Measurements from ENCODE around the gene FLRT2.

The FLRT2 gene

GRCh38 chr14:85529803-85530574 lies at the start of gene FLRT2:
FLRT2 (plus strand) TSS chr14:85530144; CDS start chr14:85621515, 91,371 bp downstream.
- DNase-seq: no peak

GRCh38 chr14:85481471-85481870 lies 48.5 kb upstream of the FLRT2 start:
- no peak for DNase-seq

GRCh38 chr14:85482552-85482951 lies 47.4 kb upstream of the FLRT2 start:
- no peak for DNase-seq

GRCh38 chr14:85483037-85483436 lies 46.9 kb upstream of the FLRT2 start:
- DNase-seq: no peak

- no peak for DNase-seq
Measured at GRCh38 chr14:85483652-85484051, 46.3 kb upstream of the FLRT2 start.

- DNase-seq: no peak
Measured at GRCh38 chr14:85487215-85487614, 42.7 kb upstream of the FLRT2 start.

GRCh38 chr14:85501751-85502150 lies 28.2 kb upstream of the FLRT2 start:
- no peak for DNase-seq

- no peak for DNase-seq
Measured at GRCh38 chr14:85508863-85509262, 21.1 kb upstream of the FLRT2 start.

- DNase-seq: no peak
Measured at GRCh38 chr14:85512451-85512850, 17.5 kb upstream of the FLRT2 start.

- DNase-seq: no peak
Measured at GRCh38 chr14:85514487-85514886, 15.5 kb upstream of the FLRT2 start.

- DNase-seq: no peak
Measured at GRCh38 chr14:85516239-85517113, 13.5 kb upstream of the FLRT2 start.

GRCh38 chr14:85517114-85517688 lies 12.7 kb upstream of the FLRT2 start:
- no peak for DNase-seq

GRCh38 chr14:85519661-85520305 lies 10.2 kb upstream of the FLRT2 start:
- no peak for DNase-seq

GRCh38 chr14:85520581-85520980 lies 9.4 kb upstream of the FLRT2 start:
- DNase-seq: no peak

- DNase-seq: no peak
Measured at GRCh38 chr14:85523624-85524023, 6.3 kb upstream of the FLRT2 start.

GRCh38 chr14:85527006-85527405 lies 2.9 kb upstream of the FLRT2 start:
- DNase-seq: no peak

- DNase-seq: no peak
Measured at GRCh38 chr14:85527445-85528035, 2.4 kb upstream of the FLRT2 start.

GRCh38 chr14:85528080-85528896 lies 1.7 kb upstream of the FLRT2 start:
- no peak for DNase-seq

- no peak for DNase-seq
Measured at GRCh38 chr14:85528897-85529631, 880 bp upstream of the FLRT2 start.

- no peak for DNase-seq
Measured at GRCh38 chr14:85530626-85531025, 682 bp downstream of the FLRT2 start.

GRCh38 chr14:85531141-85531586 lies 1.2 kb downstream of the FLRT2 start:
- DNase-seq: no peak

Data from stimulated activated naive CD4-positive, alpha-beta T cell treated with Interleukin-2 at 50 U/mL for 16 hours (primary cell).